HepG2 (cell line): ENCODE data around the gene TLX3. TPM values are rescaled to one million over a fixed set of nuclear protein-coding genes. Genes with fewer than 3 reads are reported as not detected.

Source experiments
- ATAC-seq: fragments of 200-7000 bp; cut with Tn5 transposase; 3 replicates; pipeline ENCODE4 v1.9.1; 2020; ENCODE audit warnings: mild to moderate bottlenecking, moderate library complexity
- BruUV-seq: library from RNA; stranded (reverse); fragments of 400-500 nt; replicated peaks from 2 replicates; lab custom pipeline; 2021; lab: Mats Ljungman, UMichigan
- CTCF ChIA-PET: fragments of 300-600 bp; formaldehyde crosslinking; extraction: SDS; loops from one replicate; lab custom pipeline; 2021; ENCODE audit warnings: low total read pairs, inconsistent platforms, low intra/inter-chr PET ratio; lab: Yijun Ruan, JAX
- POLR2A ChIA-PET: fragments of 350-600 bp; sonication (Branson Sonifier 250); formaldehyde crosslinking; loops from one replicate; lab custom pipeline; 2020; ENCODE audit warnings: antibody characterized with exemption, inconsistent platforms; lab: Yijun Ruan, JAX
- DNase-seq: peaks from one replicate; pipeline ENCODE4 v3.0.0-alpha.2; 2015; ENCODE audit warnings: low spot score
- FAIRE-seq: peaks from 3 replicates; lab custom pipeline; 2011; peaks lifted over from hg19 to GRCh38; lab: Jason Lieb, UNC
- H2AFZ ChIP-seq: one replicate; pipeline ENCODE4 v1.6.1; 2011; ENCODE audit warnings: low read length, inconsistent platforms
- H3K27ac ChIP-seq: fragments of 300-600 bp; 3 replicates; pipeline ENCODE4 v1.8.0; 2011; ENCODE audit warnings: mixed run types, mild to moderate bottlenecking, mixed read lengths, low read length, inconsistent platforms; ENCODE audit not compliant: insufficient read depth; ENCODE audit errors: extremely low read length
- H3K27me3 ChIP-seq, 2 experiments: fragments of 200-600 bp in 1 of 2; 2 replicates in 1 of 2; 3 replicates in 1 of 2; pipeline versions ENCODE4 v1.6.0 to v1.8.0; 2011; ENCODE audit warnings: low read length in 2 of 2, mild to moderate bottlenecking in 2 of 2, moderate library complexity in 2 of 2, inconsistent platforms in 1 of 2; ENCODE audit not compliant: insufficient read depth in 2 of 2, control insufficient read depth in 1 of 2
- H3K36me3 ChIP-seq, 2 experiments: fragments of 200-600 bp in 1 of 2; replicated peaks in 1 of 2; 2 replicates in 1 of 2; 3 replicates in 1 of 2; pipeline versions ENCODE4 v1.5.1 to v1.8.0; 2011; ENCODE audit warnings: low read length in 2 of 2, inconsistent platforms in 1 of 2; ENCODE audit not compliant: insufficient read depth in 2 of 2, control insufficient read depth in 1 of 2
- H3K4me1 ChIP-seq: 2 replicates; pipeline ENCODE4 v1.5.1; 2012; ENCODE audit warnings: low read length, inconsistent platforms; ENCODE audit not compliant: insufficient read depth
- H3K4me2 ChIP-seq: 2 replicates; pipeline ENCODE4 v1.6.0; 2011; ENCODE audit warnings: low read depth, low read length, inconsistent platforms
- H3K4me3 ChIP-seq, 3 experiments: fragments of 200-600 bp in 1 of 3; sonication (generic), shearing (Covaris generic) in 1 of 3; replicated peaks in 1 of 3; 2 replicates each; pipeline ENCODE4 v1.5.1; 2011 to 2016; ENCODE audit warnings: low read length in 3 of 3, inconsistent platforms in 2 of 3, low read depth in 2 of 3, mild to moderate bottlenecking in 2 of 3, control low read depth in 1 of 3, mixed read lengths in 1 of 3; ENCODE audit not compliant: insufficient read depth in 1 of 3
- H3K79me2 ChIP-seq: one replicate; pipeline ENCODE4 v1.6.1; 2011; ENCODE audit warnings: low read length, inconsistent platforms; ENCODE audit not compliant: insufficient read depth
- H3K9ac ChIP-seq: 2 replicates; pipeline ENCODE4 v1.6.0; 2011; ENCODE audit warnings: mild to moderate bottlenecking, low read depth, low read length, inconsistent platforms; ENCODE audit not compliant: insufficient read depth
- H3K9me3 ChIP-seq: 2 replicates; pipeline ENCODE4 v1.5.1; 2012; ENCODE audit warnings: mild to moderate bottlenecking, low read length
- H4K20me1 ChIP-seq: 2 replicates; pipeline ENCODE4 v1.6.0; 2011; ENCODE audit warnings: inconsistent platforms, mild to moderate bottlenecking, low read length, moderate library complexity; ENCODE audit not compliant: insufficient read depth
- ARHGAP35 ChIP-seq: sonication (generic); formaldehyde crosslinking; IDR thresholded peaks from 2 replicates; pipeline ENCODE4 v1.9.0; 2022; ENCODE audit warnings: mild to moderate bottlenecking, inconsistent platforms, moderate library complexity, missing genetic modification reagents, borderline replicate concordance
- GZF1 ChIP-seq: sonication (generic); formaldehyde crosslinking; IDR thresholded peaks from 2 replicates; pipeline ENCODE4 v1.5.1; 2020; ENCODE audit warnings: mild to moderate bottlenecking, missing genetic modification reagents
- ISL2 ChIP-seq: sonication (generic); formaldehyde crosslinking; IDR thresholded peaks from 2 replicates; pipeline ENCODE4 v1.5.0; 2020; ENCODE audit warnings: missing genetic modification reagents
- KAT2B ChIP-seq: fragments of 150-350 bp; IDR thresholded peaks from 2 replicates; pipeline ENCODE4 v1.6.1; 2014; ENCODE audit warnings: low read depth, low read length, borderline replicate concordance
- LCORL ChIP-seq, 2 experiments: fragments of 450-650 bp in 1 of 2; sonication (generic) in 1 of 2; formaldehyde crosslinking in 1 of 2; IDR thresholded peaks; 2 replicates each; pipeline versions ENCODE4 v1.5.0 to v1.6.1; 2017 to 2020; ENCODE audit warnings: antibody characterized with exemption in 1 of 2, missing genetic modification reagents in 1 of 2
- MEIS1 ChIP-seq: sonication (generic); formaldehyde crosslinking; IDR thresholded peaks from 2 replicates; pipeline ENCODE4 v1.9.0; 2021; ENCODE audit warnings: mild to moderate bottlenecking, missing genetic modification reagents, moderate library complexity, borderline replicate concordance
- NONO ChIP-seq, 2 experiments: fragments of 450-650 bp in 1 of 2; sonication (generic) in 1 of 2; formaldehyde crosslinking in 1 of 2; IDR thresholded peaks in 1 of 2; conservative IDR thresholded peaks in 1 of 2; 2 replicates each; pipeline versions ENCODE4 v1.6.1 to v1.8.0; 2017 to 2022; ENCODE audit warnings: mild to moderate bottlenecking in 1 of 2, missing genetic modification reagents in 1 of 2, moderate library complexity in 1 of 2
- PRDM10 ChIP-seq: sonication (generic); formaldehyde crosslinking; IDR thresholded peaks from 2 replicates; pipeline ENCODE4 v1.4.0; 2020; ENCODE audit warnings: low read depth, missing genetic modification reagents
- RORA ChIP-seq: sonication (generic); formaldehyde crosslinking; IDR thresholded peaks from 2 replicates; pipeline ENCODE4 v1.5.0; 2020; ENCODE audit warnings: mild to moderate bottlenecking, missing genetic modification reagents, moderate library complexity
- ZNF235 ChIP-seq: sonication (generic); formaldehyde crosslinking; IDR thresholded peaks from 2 replicates; pipeline ENCODE4 v1.8.1; 2023; ENCODE audit warnings: mild to moderate bottlenecking, missing genetic modification reagents, borderline replicate concordance
- ZNF256 ChIP-seq: sonication (generic); formaldehyde crosslinking; conservative IDR thresholded peaks from 2 replicates; pipeline ENCODE4 v1.4.0; 2020; ENCODE audit warnings: missing genetic modification reagents
- ZNF557 ChIP-seq: sonication (generic); formaldehyde crosslinking; IDR thresholded peaks from 2 replicates; pipeline ENCODE4 v1.4.0; 2020; ENCODE audit warnings: missing genetic modification reagents
- ZNF616 ChIP-seq: sonication (generic); formaldehyde crosslinking; IDR thresholded peaks from 2 replicates; pipeline ENCODE4 v1.5.0; 2020; ENCODE audit warnings: low read depth, mild to moderate bottlenecking, missing genetic modification reagents
- ZNF709 ChIP-seq: sonication (generic); formaldehyde crosslinking; IDR thresholded peaks from 2 replicates; pipeline ENCODE4 v1.5.0; 2020; ENCODE audit warnings: mild to moderate bottlenecking, missing genetic modification reagents
- WGBS: methylation state at CpG from one replicate; pipeline ENCODE4 v1.1.6; 2017; ENCODE audit warnings: low lambda C conversion rate; 5-methylcytosine and 5-hydroxymethylcytosine counted together
- in situ Hi-C: cut with HindIII; loops from 2 replicates; pipeline ENCODE4 v1.10.0; 2017; ENCODE audit warnings: low pct_unique_long_range_greater_than_20kb; ENCODE audit not compliant: extremely low pct_ligation_motif_present
- intact Hi-C: fragments of 100-400 bp; cut with micrococcal nuclease; formaldehyde crosslinking; loops from one replicate; pipeline ENCODE4 v1.10.0; 2022; ENCODE audit not compliant: unreplicated experiment
- polyA plus RNA-seq, 8 experiments: library from polyadenylated mRNA; depleted of rRNA in 3 of 8; stranded (reverse) in 7 of 8; unstranded in 1 of 8; fragments of >200 nt; fragmentation: Illumina TruSeq in 4 of 8; extraction: Trizol in 4 of 8; gene quantifications; 2 replicates each; pipeline versions ENCODE4 v1.2.1 to v1.2.3, GENCODE V29; 2011 to 2016; ENCODE audit warnings: low read depth in 4 of 8, missing spikeins in 1 of 8, mixed read lengths in 1 of 8; ENCODE audit not compliant: insufficient read depth in 1 of 8
- total RNA-seq, 5 experiments: library from RNA; depleted of rRNA; stranded (reverse); fragments of >200 nt; fragmentation: Illumina TruSeq; extraction: Trizol; gene quantifications; 2 replicates each; pipeline ENCODE4 v1.2.3, GENCODE V29; 2016; ENCODE audit warnings: low read depth in 1 of 5
- TF ChIP-seq, protein P1 (sequence below): sonication (generic); formaldehyde crosslinking; IDR thresholded peaks from 2 replicates; pipeline ENCODE4 v1.4.0; 2020; ENCODE audit warnings: missing genetic modification reagents
- TF ChIP-seq, protein P2 (sequence below): fragments of 450-650 bp; IDR thresholded peaks from 2 replicates; pipeline ENCODE4 v1.6.1; 2016

Gene TLX3
- total and polyA plus RNA-seq, 2 of the 13 experiments (the other 11 are each of a cell fraction or from before 2014, with no cell fraction given) = not detected

GRCh38 chr5:171308453-171309275 is at the start of gene TLX3 (continued):
- TF ChIP-seq, protein P1, sequence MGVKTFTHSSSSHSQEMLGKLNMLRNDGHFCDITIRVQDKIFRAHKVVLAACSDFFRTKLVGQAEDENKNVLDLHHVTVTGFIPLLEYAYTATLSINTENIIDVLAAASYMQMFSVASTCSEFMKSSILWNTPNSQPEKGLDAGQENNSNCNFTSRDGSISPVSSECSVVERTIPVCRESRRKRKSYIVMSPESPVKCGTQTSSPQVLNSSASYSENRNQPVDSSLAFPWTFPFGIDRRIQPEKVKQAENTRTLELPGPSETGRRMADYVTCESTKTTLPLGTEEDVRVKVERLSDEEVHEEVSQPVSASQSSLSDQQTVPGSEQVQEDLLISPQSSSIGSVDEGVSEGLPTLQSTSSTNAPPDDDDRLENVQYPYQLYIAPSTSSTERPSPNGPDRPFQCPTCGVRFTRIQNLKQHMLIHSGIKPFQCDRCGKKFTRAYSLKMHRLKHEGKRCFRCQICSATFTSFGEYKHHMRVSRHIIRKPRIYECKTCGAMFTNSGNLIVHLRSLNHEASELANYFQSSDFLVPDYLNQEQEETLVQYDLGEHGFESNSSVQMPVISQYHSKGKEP (CRISPR knock-in tag) = no peak
- TF ChIP-seq NONO (IDR thresholded peaks at IDR 0.05) = no peak
- TF ChIP-seq NONO (CRISPR knock-in tag; conservative IDR thresholded peaks at IDR 0.05) = no peak
- TF ChIP-seq RORA (CRISPR knock-in tag) = no peak
- TF ChIP-seq ISL2 (CRISPR knock-in tag) = no peak
- no peak for TF ChIP-seq GZF1 (CRISPR knock-in tag)
- TF ChIP-seq, protein P2, sequence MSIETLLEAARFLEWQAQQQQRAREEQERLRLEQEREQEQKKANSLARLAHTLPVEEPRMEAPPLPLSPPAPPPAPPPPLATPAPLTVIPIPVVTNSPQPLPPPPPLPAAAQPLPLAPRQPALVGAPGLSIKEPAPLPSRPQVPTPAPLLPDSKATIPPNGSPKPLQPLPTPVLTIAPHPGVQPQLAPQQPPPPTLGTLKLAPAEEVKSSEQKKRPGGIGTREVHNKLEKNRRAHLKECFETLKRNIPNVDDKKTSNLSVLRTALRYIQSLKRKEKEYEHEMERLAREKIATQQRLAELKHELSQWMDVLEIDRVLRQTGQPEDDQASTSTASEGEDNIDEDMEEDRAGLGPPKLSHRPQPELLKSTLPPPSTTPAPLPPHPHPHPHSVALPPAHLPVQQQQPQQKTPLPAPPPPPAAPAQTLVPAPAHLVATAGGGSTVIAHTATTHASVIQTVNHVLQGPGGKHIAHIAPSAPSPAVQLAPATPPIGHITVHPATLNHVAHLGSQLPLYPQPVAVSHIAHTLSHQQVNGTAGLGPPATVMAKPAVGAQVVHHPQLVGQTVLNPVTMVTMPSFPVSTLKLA = no peak
- no peak for TF ChIP-seq ARHGAP35 (CRISPR knock-in tag)
- TF ChIP-seq ZNF235 (CRISPR knock-in tag) = no peak

DNA sequence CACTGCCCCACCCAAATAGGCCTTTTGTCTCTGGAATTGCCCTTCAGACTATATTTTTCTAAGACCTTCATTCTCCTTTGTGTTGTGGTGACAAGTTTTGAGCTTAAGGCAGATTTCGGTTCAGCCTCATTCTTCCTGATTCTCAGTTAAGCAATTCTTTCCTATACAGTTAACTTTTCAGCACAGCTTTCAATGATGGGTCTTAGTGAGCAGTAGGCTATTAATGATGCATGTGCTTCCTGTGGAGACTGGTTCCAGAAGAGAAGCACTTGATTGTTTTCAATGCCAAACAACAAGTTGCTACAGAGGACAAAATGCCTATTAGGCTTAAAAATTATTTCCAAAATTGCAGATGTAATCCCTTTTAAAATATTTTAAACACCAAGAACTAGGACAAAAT is 47.7 kb upstream of the TLX3 start:
- in situ Hi-C loops (no loop called here), intact Hi-C loops (no loop called here)
- Histone ChIP-seq H3K9ac (no peak overlapping the region), H3K4me2 (no peak overlapping the region), H3K4me3 (no peak overlapping the region), H3K27ac (no peak overlapping the region), H3K4me1 (no peaks in the 10 kb centered on the region), H4K20me1 (no peaks in the 10 kb centered on the region), H2AFZ (no peak overlapping the region), H3K36me3 (no peaks in the 10 kb centered on the region), H3K79me2 (no peaks in the 10 kb centered on the region), H3K9me3 (no peaks in the 10 kb centered on the region), H3K27me3 (no peaks in the 10 kb centered on the region)
- DNase-seq (no peak), ATAC-seq (no peak), FAIRE-seq (no peak)
- POLR2A ChIA-PET = no interaction called here
- CTCF ChIA-PET = no interaction called here
- 0% methylated on average over 1 of the region's 1 CpG for WGBS
- no TSS peak for BruUV-seq
- no peak for TF ChIP-seq ZNF256 (CRISPR knock-in tag)
- TF ChIP-seq ZNF709 = no peak
- no peak for TF ChIP-seq MEIS1 (CRISPR knock-in tag)
- TF ChIP-seq LCORL (IDR thresholded peaks at IDR 0.05) = no peak
- TF ChIP-seq LCORL (CRISPR knock-in tag; IDR thresholded peaks at IDR 0.05) = no peak
- TF ChIP-seq KAT2B = no peak
- no peak for TF ChIP-seq ZNF557
- no peak for TF ChIP-seq PRDM10
- no peak for TF ChIP-seq ZNF616 (CRISPR knock-in tag)
